Measurements from ENCODE around the gene ESR2. TPM values are rescaled to one million over a fixed set of nuclear protein-coding genes. Genes with fewer than 3 reads are reported as not detected.
"Not testable (repeated sequence)": the region's sequence is repeated elsewhere in the genome, so short reads cannot be mapped to it uniquely, and the experiment has no call there.

The ESR2 gene
- total RNA-seq, 2 experiments from 2014 or later, result not detected

GRCh38 chr14:64213853-64214570, 80.2 kb downstream of the ESR2 start:
- H3K36me3 Mint-ChIP-seq (ENCODE audit: low read depth), result peaks cover 79% of the 10 kb centered on the region
- ChIA-PET POLR2A (no interaction called here), CTCF (no interaction called here)
- no peak for DNase-seq
- H3K9me3 Mint-ChIP-seq, result no peaks in the 10 kb centered on the region
- H3K4me3 Mint-ChIP-seq, result no peak overlapping the region
- peaks cover 4% of the 10 kb centered on the region for H3K4me1 Mint-ChIP-seq
- H3K27me3 Mint-ChIP-seq, result no peaks in the 10 kb centered on the region
- no peak overlapping the region for H3K27ac Mint-ChIP-seq

GRCh38 chr14:64213086-64213485, 81.1 kb downstream of the ESR2 start:
- ChIA-PET CTCF (interaction anchor here (1.2 kb wide), 1 partner anchor 19 kb away, joined by 4 read pairs; no protein-coding TSS in a partner anchor), POLR2A (no interaction called here)
- H3K4me3 Mint-ChIP-seq, result no peak overlapping the region
- no peak overlapping the region for H3K27ac Mint-ChIP-seq
- peaks cover 4% of the 10 kb centered on the region for H3K4me1 Mint-ChIP-seq
- no peak for DNase-seq
- no peaks in the 10 kb centered on the region for H3K27me3 Mint-ChIP-seq
- H3K36me3 Mint-ChIP-seq (ENCODE audit: low read depth), result peaks cover 77% of the 10 kb centered on the region
- H3K9me3 Mint-ChIP-seq, result no peaks in the 10 kb centered on the region

- ChIA-PET POLR2A (no interaction called here), CTCF (interaction anchor here (1.2 kb wide), 1 partner anchor 19 kb away, joined by 4 read pairs; no protein-coding TSS in a partner anchor)
- H3K4me1 Mint-ChIP-seq, result peaks cover 4% of the 10 kb centered on the region
- no peak overlapping the region for H3K4me3 Mint-ChIP-seq
- H3K27ac Mint-ChIP-seq, result no peak overlapping the region
- DNase-seq, result no peak
- no peaks in the 10 kb centered on the region for H3K9me3 Mint-ChIP-seq
- peaks cover 77% of the 10 kb centered on the region for H3K36me3 Mint-ChIP-seq (ENCODE audit: low read depth)
- H3K27me3 Mint-ChIP-seq, result no peaks in the 10 kb centered on the region
These were observed 81.5 kb downstream of the ESR2 start for GRCh38 chr14:64212666-64213065.

GRCh38 chr14:64210912-64211311, 83.3 kb downstream of the ESR2 start:
- Mint-ChIP-seq H3K36me3 (ENCODE audit: low read depth) (peaks cover 67% of the 10 kb centered on the region), H3K27ac (peak overlapping the region; percentile 62)
- DNase-seq, POLR2A ChIA-PET, H3K27me3 Mint-ChIP-seq, H3K4me1 Mint-ChIP-seq, H3K9me3 Mint-ChIP-seq, CTCF ChIA-PET, H3K4me3 Mint-ChIP-seq: not testable (repeated sequence)

DNA sequence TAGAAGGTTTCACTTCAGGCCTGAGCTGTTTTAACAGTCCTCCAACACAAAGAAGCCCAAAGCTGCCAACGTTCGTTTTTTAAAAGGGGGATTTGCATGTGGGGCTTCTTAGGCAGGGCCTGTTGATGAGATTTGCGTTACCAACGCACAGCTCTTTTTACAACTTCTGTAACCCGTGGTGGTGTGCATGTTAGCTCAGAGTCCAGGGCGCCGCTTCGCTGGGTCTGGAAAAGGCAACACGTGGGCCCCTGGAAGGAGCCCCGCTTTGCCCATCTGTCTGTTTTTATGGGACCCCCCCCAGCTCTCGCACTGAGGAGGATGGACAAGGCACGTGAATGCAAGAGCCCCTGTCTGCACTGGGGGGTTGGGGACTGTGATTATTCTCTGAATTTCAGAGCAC, 84.0 kb downstream of the ESR2 start:
- CTCF ChIA-PET, result interaction anchor here (1.1 to 1.4 kb wide), 2 partner anchors 85 to 368 kb away, joined by 3 read pairs; no protein-coding TSS in a partner anchor
- Mint-ChIP-seq H3K9me3 (no peaks in the 10 kb centered on the region), H3K4me3 (no peak overlapping the region), H3K27me3 (no peaks in the 10 kb centered on the region), H3K36me3 (ENCODE audit: low read depth) (peaks cover 63% of the 10 kb centered on the region), H3K27ac (no peak overlapping the region), H3K4me1 (peaks cover 4% of the 10 kb centered on the region)
- POLR2A ChIA-PET, result interaction anchor here (0.6 kb wide), 1 partner anchor 322 kb away, joined by 3 read pairs; no protein-coding TSS in a partner anchor
- DNase-seq, result no peak

GRCh38 chr14:64209444-64210131, 84.6 kb downstream of the ESR2 start:
- DNase-seq, result no peak
- CTCF ChIA-PET, result interaction anchor here (0.8 to 1.4 kb wide), 4 partner anchors 11 to 368 kb away, joined by 3 read pairs; no protein-coding TSS in a partner anchor
- H3K27ac Mint-ChIP-seq, result no peak overlapping the region
- no peaks in the 10 kb centered on the region for H3K27me3 Mint-ChIP-seq
- POLR2A ChIA-PET, result interaction anchor here (0.6 kb wide), 1 partner anchor 322 kb away, joined by 3 read pairs; no protein-coding TSS in a partner anchor
- no peak overlapping the region for H3K4me3 Mint-ChIP-seq
- peaks cover 4% of the 10 kb centered on the region for H3K4me1 Mint-ChIP-seq
- H3K36me3 Mint-ChIP-seq (ENCODE audit: low read depth), result peaks cover 59% of the 10 kb centered on the region
- no peaks in the 10 kb centered on the region for H3K9me3 Mint-ChIP-seq

DNA sequence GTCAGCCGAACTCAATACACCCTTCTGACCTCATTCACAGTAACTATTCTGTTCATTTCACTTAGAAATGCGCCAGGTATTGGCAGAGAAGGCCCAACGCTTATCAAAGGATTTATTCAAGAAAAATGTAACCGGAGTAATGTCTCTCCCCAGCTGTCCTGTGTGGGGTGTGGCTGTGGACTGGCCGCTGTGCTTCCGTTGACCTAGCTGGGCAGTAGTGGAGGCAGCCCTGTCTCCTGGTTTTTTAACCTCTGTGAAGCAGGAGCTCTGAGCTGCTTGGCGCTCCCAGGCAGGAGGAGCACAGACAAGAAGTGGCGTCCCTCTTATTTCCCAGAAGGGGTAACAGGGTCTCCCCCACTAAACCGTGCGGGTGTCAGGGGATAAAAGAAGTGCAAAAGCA, 85.2 kb downstream of the ESR2 start:
- ChIA-PET CTCF (interaction anchor here (0.8 to 1.1 kb wide), 4 partner anchors 10 to 367 kb away, joined by 3 read pairs; partner anchors contain the start of gene ESR2), POLR2A (no interaction called here)
- no peak overlapping the region for H3K4me3 Mint-ChIP-seq
- H3K27me3 Mint-ChIP-seq, result no peaks in the 10 kb centered on the region
- peaks cover 56% of the 10 kb centered on the region for H3K36me3 Mint-ChIP-seq (ENCODE audit: low read depth)
- H3K4me1 Mint-ChIP-seq, result peaks cover 4% of the 10 kb centered on the region
- no peaks in the 10 kb centered on the region for H3K9me3 Mint-ChIP-seq
- no peak overlapping the region for H3K27ac Mint-ChIP-seq
- no peak for DNase-seq

DNA sequence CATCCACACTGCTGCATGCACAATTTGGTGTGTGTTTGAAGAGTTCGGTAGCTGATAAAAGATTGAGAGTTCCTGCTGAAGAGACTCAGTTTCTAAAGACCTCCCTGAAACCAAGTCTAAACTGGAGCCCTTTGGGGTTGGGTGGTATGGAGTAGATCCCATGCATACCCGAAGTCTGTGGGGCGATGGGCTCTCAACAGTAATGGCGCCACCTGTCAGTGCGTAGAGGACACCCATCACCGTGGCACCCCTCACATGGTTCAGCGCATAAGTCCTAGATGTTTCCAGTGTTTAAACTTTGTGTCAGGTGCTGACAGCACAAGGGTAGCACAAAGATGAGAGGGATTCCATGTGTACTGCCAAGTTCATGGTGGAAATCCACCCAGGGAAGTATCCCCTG, 85.9 kb downstream of the ESR2 start:
- ChIA-PET CTCF (interaction anchor here (0.9 kb wide), 1 partner anchor 86 kb away, joined by 3 read pairs; the partner anchor contains the start of gene ESR2), POLR2A (no interaction called here)
- Mint-ChIP-seq H3K36me3 (ENCODE audit: low read depth) (peaks cover 55% of the 10 kb centered on the region), H3K27ac (no peak overlapping the region), H3K4me3 (no peak overlapping the region), H3K9me3 (no peaks in the 10 kb centered on the region), H3K4me1 (peaks cover 4% of the 10 kb centered on the region), H3K27me3 (no peaks in the 10 kb centered on the region)
- no peak for DNase-seq

GRCh38 chr14:64203366-64204006, 90.7 kb downstream of the ESR2 start:
- no peaks in the 10 kb centered on the region for H3K4me1 Mint-ChIP-seq
- ChIA-PET CTCF (interaction anchor here (0.6 kb wide), 1 partner anchor 1213 kb away, joined by 4 read pairs; no protein-coding TSS in a partner anchor), POLR2A (no interaction called here)
- DNase-seq, result no peak
- no peak overlapping the region for H3K27ac Mint-ChIP-seq
- H3K27me3 Mint-ChIP-seq, result no peaks in the 10 kb centered on the region
- H3K4me3 Mint-ChIP-seq, result no peak overlapping the region
- no peaks in the 10 kb centered on the region for H3K9me3 Mint-ChIP-seq
- H3K36me3 Mint-ChIP-seq (ENCODE audit: low read depth), result peaks cover 26% of the 10 kb centered on the region

DNA sequence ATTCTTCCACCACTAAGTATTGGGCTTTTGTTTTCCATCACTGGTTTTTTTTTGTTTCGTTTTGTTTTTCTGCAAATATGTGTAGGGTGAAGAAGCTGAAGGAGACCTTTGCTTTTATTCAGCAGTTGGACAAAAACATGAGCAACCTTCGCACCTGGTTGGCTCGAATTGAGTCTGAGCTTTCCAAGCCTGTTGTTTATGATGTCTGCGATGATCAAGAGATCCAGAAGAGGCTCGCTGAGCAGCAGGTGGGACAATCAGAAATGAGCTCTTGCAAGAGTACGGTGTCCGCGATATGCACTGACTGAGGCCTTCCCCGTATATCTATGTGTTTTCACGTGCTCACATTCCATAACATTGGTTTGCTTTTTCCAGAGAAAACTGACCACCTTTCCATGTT, 91.5 kb downstream of the ESR2 start:
- CTCF ChIA-PET, result no interaction called here

GRCh38 chr14:64201921-64202545, 92.1 kb downstream of the ESR2 start:
- CTCF ChIA-PET, result no interaction called here
- Mint-ChIP-seq H3K27ac (no peak overlapping the region), H3K9me3 (no peaks in the 10 kb centered on the region), H3K36me3 (ENCODE audit: low read depth) (peaks cover 28% of the 10 kb centered on the region), H3K4me3 (no peak overlapping the region), H3K4me1 (peaks cover 2% of the 10 kb centered on the region), H3K27me3 (no peaks in the 10 kb centered on the region)
- no peak for DNase-seq
- POLR2A ChIA-PET, result no interaction called here

More for the DNA sequence above, 91.5 kb downstream of the ESR2 start:
- peaks cover 22% of the 10 kb centered on the region for H3K36me3 Mint-ChIP-seq (ENCODE audit: low read depth)
- H3K27me3 Mint-ChIP-seq, result no peaks in the 10 kb centered on the region
- H3K27ac Mint-ChIP-seq, result no peak overlapping the region
- peaks cover under 1% of the 10 kb centered on the region for H3K4me1 Mint-ChIP-seq
- DNase-seq, result no peak
- POLR2A ChIA-PET, result no interaction called here
- no peaks in the 10 kb centered on the region for H3K9me3 Mint-ChIP-seq
- H3K4me3 Mint-ChIP-seq, result no peak overlapping the region

GRCh38 chr14:64201296-64201695, 92.9 kb downstream of the ESR2 start:
- Mint-ChIP-seq H3K9me3 (no peaks in the 10 kb centered on the region), H3K36me3 (ENCODE audit: low read depth) (peaks cover 27% of the 10 kb centered on the region), H3K27me3 (no peaks in the 10 kb centered on the region), H3K4me3 (no peak overlapping the region), H3K27ac (no peak overlapping the region), H3K4me1 (peaks cover 5% of the 10 kb centered on the region)
- DNase-seq, result no peak
- ChIA-PET CTCF (no interaction called here), POLR2A (no interaction called here)

All from activated CD4-positive, alpha-beta T cell treated with anti-CD3 and anti-CD28 coated beads, Interleukin-2, amount 10 ng/mL, durations not matched to agents 7 days and 5 days (primary cell).